BLaER1 treated with 17β-estradiol and CSF1 and Interleukin-3, amounts not matched to agents 10 nM and 100 nM (cell line): Measurements from ENCODE around the gene STAMBP.

Experiments used
- H3K27ac ChIP-seq, 11 experiments: shearing (Covaris generic); formaldehyde crosslinking; 2 replicates each; pipeline ENCODE4 v1.8.1; 2022
- H3K27me3 ChIP-seq, 11 experiments: shearing (Covaris generic); formaldehyde crosslinking; 2 replicates each; pipeline ENCODE4 v1.8.1; 2022
- H3K36me3 ChIP-seq, 11 experiments: shearing (Covaris generic); formaldehyde crosslinking; 2 replicates each; pipeline ENCODE4 v1.8.1; 2022
- H3K4me1 ChIP-seq, 10 experiments: shearing (Covaris generic); formaldehyde crosslinking; 2 replicates each; pipeline ENCODE4 v1.8.1; 2022
- H3K4me2 ChIP-seq, 11 experiments: shearing (Covaris generic); formaldehyde crosslinking; 2 replicates each; pipeline ENCODE4 v1.8.1; 2022
- H3K4me3 ChIP-seq, 10 experiments: shearing (Covaris generic); formaldehyde crosslinking; 2 replicates each; pipeline ENCODE4 v1.8.1; 2022
- H3K9ac ChIP-seq, 11 experiments: shearing (Covaris generic); formaldehyde crosslinking; 2 replicates each; pipeline ENCODE4 v1.8.1; 2022
- H3K9me3 ChIP-seq, 11 experiments: shearing (Covaris generic); formaldehyde crosslinking; replicated peaks in 1 of 11; 2 replicates each; pipeline ENCODE4 v1.8.1; 2022
- H4K20me1 ChIP-seq, 11 experiments: shearing (Covaris generic); formaldehyde crosslinking; 2 replicates each; pipeline ENCODE4 v1.8.1; 2022
- Cebpa-rat ChIP-seq, 11 experiments: shearing (Covaris generic); IDR thresholded peaks; 2 replicates each; pipeline ENCODE4 v1.8.1; 2022

Gene STAMBP

GRCh38 chr2:73915437-73915993 lies 86.8 kb downstream of the STAMBP start:
- no peaks in the 10 kb centered on the region for H3K36me3 ChIP-seq
- H4K20me1 ChIP-seq: no peaks in the 10 kb centered on the region
- TF ChIP-seq Cebpa-rat (IDR thresholded peaks at IDR 0.05): no peak
- H3K27ac ChIP-seq: no peak overlapping the region
- H3K27me3 ChIP-seq: no peaks in the 10 kb centered on the region
- H3K9me3 ChIP-seq: 0 out of 22 replicates have a peak, but pooled peaks cover 0 to 7% (median 0%) of the 10 kb centered on the region in 11 experiments
- peaks cover 0 to 12% (median 7%) of the 10 kb centered on the region in 10 experiments; a peak in 12 of 20 replicates for H3K4me1 ChIP-seq
- H3K4me3 ChIP-seq: no peak overlapping the region
- no peak overlapping the region for H3K9ac ChIP-seq
- H3K4me2 ChIP-seq: peak overlapping the region in 1 of 11 experiments; percentile 42; a peak in 1 of 22 replicates

GRCh38 chr2:73916666-73917065 lies 87.9 kb downstream of the STAMBP start:
- Histone ChIP-seq H3K4me3 (no peak overlapping the region), H4K20me1 (no peaks in the 10 kb centered on the region), H3K27me3 (no peaks in the 10 kb centered on the region), H3K36me3 (no peaks in the 10 kb centered on the region), H3K9ac (no peak overlapping the region), H3K9me3 (0 out of 22 replicates have a peak, but pooled peaks cover 0 to 7% (median 0%) of the 10 kb centered on the region in 11 experiments), H3K4me1 (peaks cover 0 to 18% (median 8%) of the 10 kb centered on the region in 10 experiments; a peak in 13 of 20 replicates), H3K4me2 (no peak overlapping the region), H3K27ac (no peak overlapping the region)
- TF ChIP-seq Cebpa-rat (IDR thresholded peaks at IDR 0.05): no peak

GRCh38 chr2:73917296-73917695 lies 88.5 kb downstream of the STAMBP start:
- H3K36me3 ChIP-seq: no peaks in the 10 kb centered on the region
- no peaks in the 10 kb centered on the region for H4K20me1 ChIP-seq

GRCh38 chr2:73917696-73918207 lies 89.0 kb downstream of the STAMBP start:
- no peak for TF ChIP-seq Cebpa-rat (IDR thresholded peaks at IDR 0.05)
- Histone ChIP-seq H3K4me2 (peak overlapping the region in 6 of 11 experiments; percentile 2 to 26 (median 22); a peak in 5 of 22 replicates), H3K4me3 (no peak overlapping the region), H3K4me1 (peaks cover 0 to 18% (median 8%) of the 10 kb centered on the region in 10 experiments; a peak in 13 of 20 replicates), H3K9ac (no peak overlapping the region), H3K27me3 (no peaks in the 10 kb centered on the region), H4K20me1 (no peaks in the 10 kb centered on the region), H3K36me3 (no peaks in the 10 kb centered on the region), H3K9me3 (0 out of 22 replicates have a peak, but pooled peaks cover 0 to 7% (median 0%) of the 10 kb centered on the region in 11 experiments), H3K27ac (no peak overlapping the region)

More at GRCh38 chr2:73917296-73917695, 88.5 kb downstream of the STAMBP start:
- H3K27ac ChIP-seq: no peak overlapping the region
- no peaks in the 10 kb centered on the region for H3K27me3 ChIP-seq
- peaks cover 0 to 18% (median 8%) of the 10 kb centered on the region in 10 experiments; a peak in 13 of 20 replicates for H3K4me1 ChIP-seq
- H3K9ac ChIP-seq: no peak overlapping the region
- H3K4me2 ChIP-seq: peak overlapping the region in 6 of 11 experiments; percentile 2 to 26 (median 22); a peak in 4 of 22 replicates
- TF ChIP-seq Cebpa-rat (IDR thresholded peaks at IDR 0.05): no peak
- H3K4me3 ChIP-seq: no peak overlapping the region
- 0 out of 22 replicates have a peak, but pooled peaks cover 0 to 7% (median 0%) of the 10 kb centered on the region in 11 experiments for H3K9me3 ChIP-seq

GRCh38 chr2:73918856-73919255 lies 90.1 kb downstream of the STAMBP start:
- no peak overlapping the region for H3K27ac ChIP-seq
- H3K9me3 ChIP-seq: 0 out of 22 replicates have a peak, but pooled peaks cover 0 to 7% (median 0%) of the 10 kb centered on the region in 11 experiments
- no peaks in the 10 kb centered on the region for H3K36me3 ChIP-seq
- no peak overlapping the region for H3K4me3 ChIP-seq
- no peak overlapping the region for H3K4me2 ChIP-seq
- H3K27me3 ChIP-seq: no peaks in the 10 kb centered on the region
- no peaks in the 10 kb centered on the region for H4K20me1 ChIP-seq
- H3K9ac ChIP-seq: no peak overlapping the region
- H3K4me1 ChIP-seq: peaks cover 0 to 18% (median 8%) of the 10 kb centered on the region in 10 experiments; a peak in 13 of 20 replicates
- no peak for TF ChIP-seq Cebpa-rat (IDR thresholded peaks at IDR 0.05)

- H3K9ac ChIP-seq: no peak overlapping the region
- peaks cover 0 to 7% (median 0%) of the 10 kb centered on the region in 11 experiments; a peak in 3 of 22 replicates for H3K9me3 ChIP-seq
- no peaks in the 10 kb centered on the region for H3K27me3 ChIP-seq
- H3K4me3 ChIP-seq: no peak overlapping the region
- no peak overlapping the region for H3K27ac ChIP-seq
- no peaks in the 10 kb centered on the region for H4K20me1 ChIP-seq
- no peak overlapping the region for H3K4me2 ChIP-seq
- H3K36me3 ChIP-seq: no peaks in the 10 kb centered on the region
- peaks cover 0 to 18% (median 7%) of the 10 kb centered on the region in 10 experiments; a peak in 13 of 20 replicates for H3K4me1 ChIP-seq
- no peak for TF ChIP-seq Cebpa-rat (IDR thresholded peaks at IDR 0.05)
Observed at GRCh38 chr2:73919596-73920228, 91.0 kb downstream of the STAMBP start.

- Histone ChIP-seq H4K20me1 (no peaks in the 10 kb centered on the region), H3K9me3 (peaks cover 0 to 10% (median 5%) of the 10 kb centered on the region in 11 experiments; a peak in 7 of 22 replicates), H3K9ac (no peak overlapping the region), H3K27me3 (no peaks in the 10 kb centered on the region), H3K4me3 (no peak overlapping the region), H3K27ac (no peak overlapping the region), H3K4me1 (peaks cover 1 to 22% (median 8%) of the 10 kb centered on the region in 10 experiments; a peak in 18 of 20 replicates), H3K4me2 (peak overlapping the region in 1 of 11 experiments; percentile 15; a peak in 1 of 22 replicates), H3K36me3 (no peaks in the 10 kb centered on the region)
- TF ChIP-seq Cebpa-rat (IDR thresholded peaks at IDR 0.05): no peak
Observed at GRCh38 chr2:73920577-73921545, 92.1 kb downstream of the STAMBP start.

- Histone ChIP-seq H3K4me1 (peaks cover 6 to 28% (median 13%) of the 10 kb centered on the region in 10 experiments; a peak in 19 of 20 replicates), H3K36me3 (no peaks in the 10 kb centered on the region), H3K27ac (no peak overlapping the region), H4K20me1 (no peaks in the 10 kb centered on the region), H3K4me3 (no peak overlapping the region), H3K9me3 (peaks cover 0 to 13% (median 5%) of the 10 kb centered on the region in 11 experiments; a peak in 7 of 22 replicates), H3K4me2 (no peak overlapping the region), H3K9ac (no peak overlapping the region), H3K27me3 (no peaks in the 10 kb centered on the region)
- TF ChIP-seq Cebpa-rat (IDR thresholded peaks at IDR 0.05): no peak
Observed at GRCh38 chr2:73921581-73921980, 92.8 kb downstream of the STAMBP start.
